ENCODE measurements around the gene RGS13.

Gene RGS13

DNA sequence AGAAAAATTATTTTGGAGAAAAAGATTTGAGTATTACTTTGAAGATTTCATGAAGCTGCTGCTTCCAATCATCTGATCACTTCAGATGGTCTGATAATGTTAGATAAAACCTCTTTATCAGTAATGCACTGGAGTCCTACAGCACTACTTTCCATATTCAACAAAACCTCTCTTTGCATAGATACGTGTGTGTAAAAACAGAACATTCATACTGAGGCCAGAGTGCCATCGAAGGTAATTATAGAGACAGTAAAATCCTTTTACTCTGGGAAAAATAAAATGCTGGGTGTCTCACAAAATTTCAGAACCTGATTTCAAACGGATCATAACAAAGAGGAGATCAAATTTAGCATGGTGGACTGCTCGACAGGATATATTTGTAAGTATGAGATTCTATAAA is at the start of gene RGS13:
Gene RGS13, plus strand, starts transcription at position 209 of the 400 bp plus-strand sequence. CDS start 8,188 bp downstream, outside the sequence.
- TF ChIP-seq, protein P1, sequence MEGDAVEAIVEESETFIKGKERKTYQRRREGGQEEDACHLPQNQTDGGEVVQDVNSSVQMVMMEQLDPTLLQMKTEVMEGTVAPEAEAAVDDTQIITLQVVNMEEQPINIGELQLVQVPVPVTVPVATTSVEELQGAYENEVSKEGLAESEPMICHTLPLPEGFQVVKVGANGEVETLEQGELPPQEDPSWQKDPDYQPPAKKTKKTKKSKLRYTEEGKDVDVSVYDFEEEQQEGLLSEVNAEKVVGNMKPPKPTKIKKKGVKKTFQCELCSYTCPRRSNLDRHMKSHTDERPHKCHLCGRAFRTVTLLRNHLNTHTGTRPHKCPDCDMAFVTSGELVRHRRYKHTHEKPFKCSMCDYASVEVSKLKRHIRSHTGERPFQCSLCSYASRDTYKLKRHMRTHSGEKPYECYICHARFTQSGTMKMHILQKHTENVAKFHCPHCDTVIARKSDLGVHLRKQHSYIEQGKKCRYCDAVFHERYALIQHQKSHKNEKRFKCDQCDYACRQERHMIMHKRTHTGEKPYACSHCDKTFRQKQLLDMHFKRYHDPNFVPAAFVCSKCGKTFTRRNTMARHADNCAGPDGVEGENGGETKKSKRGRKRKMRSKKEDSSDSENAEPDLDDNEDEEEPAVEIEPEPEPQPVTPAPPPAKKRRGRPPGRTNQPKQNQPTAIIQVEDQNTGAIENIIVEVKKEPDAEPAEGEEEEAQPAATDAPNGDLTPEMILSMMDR (IDR thresholded peaks at IDR 0.05): no peak
- H3K4me3 ChIP-seq: no peak within 1 kb of the TSS
- H3K27ac ChIP-seq: no peak within 1 kb of the TSS
- DNase-seq (ENCODE audit: low spot score): no peak

DNA sequence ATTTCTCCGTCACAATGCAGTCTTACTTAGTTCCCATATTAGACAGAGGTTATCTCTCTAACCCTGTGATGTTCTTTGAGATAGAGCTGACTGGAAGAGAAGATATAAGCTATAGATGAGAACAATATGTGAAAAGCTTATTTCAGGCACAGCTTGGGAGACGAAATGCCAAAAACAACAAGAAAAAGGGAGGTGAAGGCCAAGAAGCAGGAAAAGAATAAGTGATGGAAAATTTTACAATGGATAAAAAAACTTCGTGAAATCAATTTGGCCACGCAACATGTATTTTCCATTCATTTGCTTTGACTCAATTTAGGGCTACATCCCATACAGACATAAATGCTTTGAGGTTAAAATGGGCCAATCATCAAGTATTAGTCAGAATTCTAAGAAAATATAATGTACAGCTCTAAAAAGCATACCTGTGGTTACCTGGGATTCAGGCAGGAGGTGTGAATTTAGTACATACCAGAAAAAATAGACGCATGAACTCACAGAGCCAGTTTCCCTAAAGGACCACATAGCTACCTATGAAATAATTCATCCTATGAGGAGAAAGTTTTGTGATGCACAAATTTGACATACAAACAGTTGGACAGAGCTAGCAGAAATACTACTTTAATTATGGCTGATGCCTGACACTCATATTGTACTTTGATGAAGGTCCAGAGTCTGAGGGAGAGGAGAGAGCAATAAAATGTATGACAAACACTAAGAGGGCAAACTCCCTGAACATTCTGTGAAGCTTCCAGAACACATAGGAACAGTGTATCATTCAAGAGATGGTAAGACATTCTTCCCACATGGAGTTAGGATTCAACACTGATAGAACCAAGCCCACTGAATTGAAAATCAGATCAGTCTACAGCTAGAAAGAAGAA is 48.3 kb upstream of the RGS13 start:
- Histone ChIP-seq H3K4me3 (no peak overlapping the region), H3K27ac (no peak overlapping the region)
- TF ChIP-seq, protein P1 (IDR thresholded peaks at IDR 0.05): no peak
- no peak for DNase-seq (ENCODE audit: low spot score)

- TF ChIP-seq, protein P1 (IDR thresholded peaks at IDR 0.05): no peak
- no peak overlapping the region for H3K27ac ChIP-seq
- DNase-seq (ENCODE audit: low spot score): no peak
- H3K4me3 ChIP-seq: no peak overlapping the region
Measured at GRCh38 chr1:192588546-192588945, 47.4 kb upstream of the RGS13 start.

- Histone ChIP-seq H3K27ac (no peak overlapping the region), H3K4me3 (no peak overlapping the region)
- DNase-seq (ENCODE audit: low spot score): no peak
- TF ChIP-seq, protein P1 (IDR thresholded peaks at IDR 0.05): no peak
Measured at GRCh38 chr1:192589813-192590212, 46.1 kb upstream of the RGS13 start.

GRCh38 chr1:192592517-192592916 is 43.4 kb upstream of the RGS13 start:
- Histone ChIP-seq H3K27ac (no peak overlapping the region), H3K4me3 (no peak overlapping the region)
- TF ChIP-seq, protein P1 (IDR thresholded peaks at IDR 0.05): no peak
- no peak for DNase-seq (ENCODE audit: low spot score)

GRCh38 chr1:192592981-192593708 is 42.8 kb upstream of the RGS13 start:
- no peak overlapping the region for H3K27ac ChIP-seq
- no peak for DNase-seq (ENCODE audit: low spot score)
- TF ChIP-seq, protein P1 (IDR thresholded peaks at IDR 0.05): no peak
- no peak overlapping the region for H3K4me3 ChIP-seq

Measured in coronary artery (tissue), 2 donors.